PC-3 (cell line): Measurements from ENCODE around the gene AUTS2.

Experiments used
- CTCF ChIP-seq: fragments of 300-600 bp; sonication (generic); conservative IDR thresholded peaks from 2 replicates; pipeline ENCODE4 v1.5.1; 2017; ENCODE audit warnings: antibody characterized with exemption, low read depth, mild to moderate bottlenecking, low read length
- EZH2 ChIP-seq: fragments of 300-600 bp; sonication (generic); IDR thresholded peaks from one replicate; pipeline ENCODE4 v1.6.1; 2017; ENCODE audit warnings: antibody characterized with exemption, mild to moderate bottlenecking, low read length; ENCODE audit not compliant: unreplicated experiment
- EZH2phosphoT487 ChIP-seq: fragments of 300-600 bp; sonication (generic); IDR thresholded peaks from 2 replicates; pipeline ENCODE4 v1.6.1; 2018; ENCODE audit warnings: mild to moderate bottlenecking, antibody characterized with exemption, low read length, borderline replicate concordance

DNA sequence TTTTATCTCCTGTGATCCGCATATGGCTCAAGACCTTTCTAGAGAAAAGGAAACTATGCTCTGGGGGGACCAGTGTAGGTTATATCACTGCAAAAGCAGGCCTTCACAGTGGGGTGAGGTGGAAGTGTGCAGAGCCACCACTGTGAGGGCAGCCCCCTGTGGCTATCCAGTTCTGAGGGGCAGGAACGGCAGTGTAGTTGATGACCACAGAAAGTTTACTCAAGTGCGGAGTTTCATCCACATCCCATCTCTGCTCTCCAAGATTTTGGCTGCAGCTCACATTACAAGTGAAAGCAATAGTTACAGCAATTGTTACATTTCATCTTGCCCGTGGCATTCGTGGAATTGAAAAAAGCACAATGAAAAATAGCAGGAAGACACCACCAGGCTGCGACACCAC, 1187.8 kb downstream of the AUTS2 start:
- TF ChIP-seq EZH2phosphoT487 (no peak), CTCF (no peak), EZH2 (no peak)
